Measurements from ENCODE around the gene SFXN2.

GRCh38 chr10:102775935-102776669 is 61.7 kb downstream of the SFXN2 start:
- TF ChIP-seq POLR2A (IDR thresholded peaks at IDR 0.05) (peak; percentile 62 to 72), CTCF (IDR thresholded peaks at IDR 0.05) (no peak)

All from uterus (tissue), 2 donors.